Right lobe of liver (tissue), 4 donors: ENCODE data around the gene SFT2D2.

Experiments used
- POLR2A ChIP-seq: fragments of 450-650 bp; IDR thresholded peaks from one replicate; pipeline ENCODE4 v1.6.1; 2017; ENCODE audit warnings: antibody characterized with exemption, mild to moderate bottlenecking
- TF ChIP-seq, protein P1 (sequence below), 4 donors: fragments of 200-600 bp in 3 of 4; fragments of 450-650 bp in 1 of 4; IDR thresholded peaks; one replicate each; pipeline versions ENCODE4 v1.5.1 to v1.8.0; 2016 to 2022; ENCODE audit warnings: antibody characterized with exemption in 4 of 4, mild to moderate bottlenecking in 2 of 4
- donor health status: DM: no; HTN: no; CAD: no.
- donor health status: DM: no; HTN: no; CAD: no.
- donor health status: DM: no; HTN: yes; CAD: no.

DNA sequence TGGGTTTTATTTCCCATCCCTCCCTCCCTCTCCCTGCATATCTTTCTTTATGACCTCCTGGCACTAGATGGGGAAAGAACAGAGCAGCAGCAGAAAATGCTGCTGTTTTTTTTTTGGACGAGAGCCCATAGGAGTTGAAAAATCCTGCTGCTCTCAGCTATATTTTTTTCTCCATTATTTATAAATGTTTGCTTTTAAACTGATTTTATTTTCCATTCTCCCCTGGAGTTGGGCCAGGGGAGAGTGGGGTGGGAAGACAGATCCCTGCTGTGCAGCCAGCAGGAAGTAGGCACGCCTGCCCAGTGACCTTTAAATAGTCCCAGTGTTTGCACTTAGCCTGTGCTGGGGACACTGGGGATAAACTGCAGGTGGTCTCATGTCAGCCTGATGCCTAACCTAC, 17.4 kb downstream of the SFT2D2 start:
- TF ChIP-seq, protein P1, sequence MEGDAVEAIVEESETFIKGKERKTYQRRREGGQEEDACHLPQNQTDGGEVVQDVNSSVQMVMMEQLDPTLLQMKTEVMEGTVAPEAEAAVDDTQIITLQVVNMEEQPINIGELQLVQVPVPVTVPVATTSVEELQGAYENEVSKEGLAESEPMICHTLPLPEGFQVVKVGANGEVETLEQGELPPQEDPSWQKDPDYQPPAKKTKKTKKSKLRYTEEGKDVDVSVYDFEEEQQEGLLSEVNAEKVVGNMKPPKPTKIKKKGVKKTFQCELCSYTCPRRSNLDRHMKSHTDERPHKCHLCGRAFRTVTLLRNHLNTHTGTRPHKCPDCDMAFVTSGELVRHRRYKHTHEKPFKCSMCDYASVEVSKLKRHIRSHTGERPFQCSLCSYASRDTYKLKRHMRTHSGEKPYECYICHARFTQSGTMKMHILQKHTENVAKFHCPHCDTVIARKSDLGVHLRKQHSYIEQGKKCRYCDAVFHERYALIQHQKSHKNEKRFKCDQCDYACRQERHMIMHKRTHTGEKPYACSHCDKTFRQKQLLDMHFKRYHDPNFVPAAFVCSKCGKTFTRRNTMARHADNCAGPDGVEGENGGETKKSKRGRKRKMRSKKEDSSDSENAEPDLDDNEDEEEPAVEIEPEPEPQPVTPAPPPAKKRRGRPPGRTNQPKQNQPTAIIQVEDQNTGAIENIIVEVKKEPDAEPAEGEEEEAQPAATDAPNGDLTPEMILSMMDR (IDR thresholded peaks at IDR 0.05), result no peak
- no peak for TF ChIP-seq POLR2A
